T47D (cell line): Measurements from ENCODE around the gene RAPGEF3.
A peak's percentile ranks its signal among the peaks of the same experiment; 100 is the strongest.

ENCODE experiments used
- DNase-seq, 2 experiments: peaks; one replicate each; pipeline versions ENCODE4 v3.0.0 to v3.0.0-alpha.2; 2011 to 2012; ENCODE audit warnings: low read depth in 1 of 2, low spot score in 1 of 2
- JUND ChIP-seq: IDR thresholded peaks from 2 replicates; pipeline ENCODE4 v1.6.1; 2012; ENCODE audit warnings: low read depth
- in situ Hi-C: cut with HindIII; loops from 2 replicates; pipeline ENCODE4 v1.10.0; 2016; ENCODE audit warnings: low sequenced_read_pairs, low pct_unique_long_range_greater_than_20kb

The RAPGEF3 gene

DNA sequence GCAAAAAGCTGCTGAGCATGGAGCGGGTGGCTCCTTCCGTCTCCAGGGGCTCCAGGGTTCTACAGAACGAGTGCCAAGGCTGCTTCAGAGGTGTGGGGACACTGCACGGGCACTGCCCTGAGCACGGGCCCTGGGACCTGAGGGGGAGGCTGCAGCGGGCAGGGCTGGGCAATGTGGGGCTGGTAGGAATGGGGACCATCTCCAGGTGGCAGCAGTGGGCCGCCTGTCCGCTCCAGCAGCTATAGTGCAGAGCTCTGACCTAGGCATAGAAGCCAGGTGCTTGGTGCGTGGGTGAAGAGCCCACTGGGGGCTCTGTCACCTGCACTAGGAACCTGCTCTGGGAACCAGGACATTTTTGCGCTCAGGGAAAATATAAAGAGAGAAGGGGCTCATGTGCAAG lies 38.8 kb upstream of the RAPGEF3 start:
- DNase-seq = peak; percentile 78 to 88
- no peak for TF ChIP-seq JUND
- in situ Hi-C loops = no loop called here

DNA sequence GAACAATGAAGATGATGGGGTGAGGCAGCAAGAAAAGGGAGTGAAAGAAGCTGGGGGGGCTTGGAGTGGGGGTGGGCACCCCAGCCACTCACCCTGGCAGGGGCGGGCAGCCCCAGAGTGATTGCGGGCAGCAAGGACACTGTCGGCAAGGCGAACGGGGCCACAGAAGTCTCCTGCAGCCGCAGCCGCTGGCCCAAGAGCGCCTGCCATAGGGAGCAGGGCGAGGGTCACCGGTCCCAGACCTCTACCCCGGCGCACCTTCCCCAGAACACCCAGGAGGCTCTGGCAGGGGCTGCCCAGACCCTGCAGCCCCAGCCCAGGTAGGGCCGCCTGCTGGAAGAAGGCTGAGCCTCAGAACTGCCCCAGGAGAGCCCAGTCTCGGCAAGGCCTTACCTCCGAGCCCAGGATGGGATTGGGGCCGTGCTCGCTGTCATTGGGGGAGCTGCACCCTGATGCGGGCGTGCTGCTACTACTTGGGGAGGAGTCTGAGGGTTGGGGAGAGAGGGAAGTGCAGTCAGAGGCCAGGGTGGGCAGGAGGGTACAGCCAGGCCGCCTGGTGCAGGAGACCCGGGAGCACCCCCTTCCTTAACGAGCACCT lies 37.2 kb upstream of the RAPGEF3 start:
- no peak for DNase-seq
- no peak for TF ChIP-seq JUND
- in situ Hi-C loops = no loop called here

DNA sequence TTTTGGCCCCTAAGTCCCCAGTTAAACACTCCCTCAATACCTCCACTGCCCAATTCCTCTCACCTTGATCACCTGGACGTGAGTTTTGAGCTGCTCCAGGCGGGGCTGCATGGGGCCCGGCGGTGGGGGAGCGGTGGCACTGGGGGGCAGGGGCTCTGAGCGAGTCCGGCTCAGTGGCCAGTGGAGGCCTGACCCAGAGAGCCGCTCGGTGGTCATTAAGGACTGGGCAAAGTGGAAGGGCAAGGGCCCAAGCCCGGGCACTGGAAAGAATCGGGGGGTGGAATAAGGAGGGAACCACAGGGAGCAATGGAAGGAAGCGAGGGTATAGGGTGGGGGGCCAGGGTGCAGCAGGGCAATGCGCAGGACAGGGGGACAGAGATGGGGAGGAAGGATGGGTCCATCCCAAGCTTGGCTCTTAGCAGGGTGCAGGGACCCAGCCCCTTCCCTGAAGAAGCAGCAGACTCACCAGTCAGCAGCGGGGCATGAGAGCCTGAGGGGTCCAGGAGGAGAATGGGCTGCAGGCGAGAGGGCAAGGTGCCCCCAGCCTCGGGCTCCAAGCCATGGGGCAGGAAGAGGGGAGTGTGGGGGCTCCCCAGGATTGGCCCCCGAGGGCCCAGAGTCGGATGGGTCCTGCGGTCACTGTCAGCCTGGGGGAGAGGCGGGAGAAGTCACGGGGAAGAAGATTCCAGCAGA lies 36.6 kb upstream of the RAPGEF3 start:
- TF ChIP-seq JUND = no peak
- no peak for DNase-seq
- in situ Hi-C loops = no loop called here

DNA sequence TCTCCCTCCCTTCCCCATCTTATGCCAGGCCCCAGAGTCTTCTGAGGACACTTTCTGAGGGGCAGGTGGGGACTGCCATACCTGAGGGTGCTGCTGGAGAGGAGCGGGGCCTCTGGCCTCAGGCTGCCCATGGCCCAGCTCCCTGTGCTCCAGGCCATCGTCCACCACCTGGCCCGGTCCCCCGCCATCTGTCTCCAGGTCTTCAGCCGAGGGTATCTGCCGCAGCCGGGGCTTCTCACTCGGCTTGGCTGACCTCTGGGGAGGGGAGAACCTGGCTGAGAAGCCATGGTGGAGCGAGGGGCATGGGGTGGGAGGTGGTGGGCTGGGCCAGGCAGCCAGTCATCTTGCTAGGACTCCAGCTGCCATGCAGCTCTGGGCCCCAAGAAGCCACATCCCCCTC lies 36.0 kb upstream of the RAPGEF3 start:
- in situ Hi-C loops = no loop called here
- DNase-seq = no peak
- TF ChIP-seq JUND = no peak

DNA sequence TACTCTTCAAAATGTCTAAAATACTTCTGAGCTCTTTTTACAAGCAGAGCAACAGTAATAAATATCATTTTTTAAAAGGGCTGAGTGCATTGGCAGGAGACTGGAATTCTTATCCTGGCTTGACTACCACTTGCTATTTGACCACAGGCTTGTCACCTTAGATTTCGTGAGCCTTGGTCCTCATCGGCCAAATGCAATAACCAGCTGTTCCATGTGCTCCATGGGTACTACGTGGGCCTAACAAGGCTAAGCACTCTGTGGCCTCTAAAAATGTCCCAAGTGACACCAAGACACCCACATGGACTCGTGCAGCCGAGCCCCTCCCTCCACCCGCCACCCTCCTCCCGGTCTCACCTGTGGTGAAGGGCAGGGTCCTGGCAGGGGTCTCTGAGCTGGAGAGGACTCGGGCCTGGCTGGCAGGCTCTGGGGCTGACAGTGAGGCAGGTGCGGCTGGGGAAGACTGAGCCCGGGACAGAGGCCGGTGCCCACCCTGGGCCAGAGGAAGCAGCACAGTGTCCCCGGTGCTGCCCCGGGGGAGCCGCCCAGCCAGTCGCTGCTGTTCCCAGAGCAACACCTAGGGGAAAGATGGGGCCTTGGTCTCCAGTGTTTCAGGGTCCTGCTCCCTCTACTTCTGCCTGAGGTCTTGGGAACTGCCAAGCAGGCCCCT lies 34.5 kb upstream of the RAPGEF3 start:
- TF ChIP-seq JUND = no peak
- in situ Hi-C loops = no loop called here
- DNase-seq = no peak

DNA sequence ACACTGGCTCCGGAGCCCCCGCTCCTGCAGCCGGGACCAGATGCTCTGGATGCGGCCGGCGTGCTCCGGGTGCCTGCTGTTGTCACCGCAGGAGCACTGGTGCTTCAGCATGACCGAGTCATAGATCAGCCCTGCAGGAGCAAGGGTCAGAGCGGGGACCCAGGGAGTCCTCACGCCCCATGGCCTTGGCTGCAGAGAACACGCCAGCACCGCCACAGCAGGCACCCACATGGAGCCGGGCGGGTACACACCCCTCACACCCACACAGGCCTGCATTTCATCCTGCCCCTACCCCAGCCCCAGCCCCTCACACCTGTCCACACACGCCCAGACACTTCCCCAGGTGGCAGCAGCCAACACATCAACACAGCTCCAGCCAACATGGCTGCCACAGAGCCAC lies 33.2 kb upstream of the RAPGEF3 start:
- TF ChIP-seq JUND = no peak
- in situ Hi-C loops = no loop called here
- DNase-seq = no peak

DNA sequence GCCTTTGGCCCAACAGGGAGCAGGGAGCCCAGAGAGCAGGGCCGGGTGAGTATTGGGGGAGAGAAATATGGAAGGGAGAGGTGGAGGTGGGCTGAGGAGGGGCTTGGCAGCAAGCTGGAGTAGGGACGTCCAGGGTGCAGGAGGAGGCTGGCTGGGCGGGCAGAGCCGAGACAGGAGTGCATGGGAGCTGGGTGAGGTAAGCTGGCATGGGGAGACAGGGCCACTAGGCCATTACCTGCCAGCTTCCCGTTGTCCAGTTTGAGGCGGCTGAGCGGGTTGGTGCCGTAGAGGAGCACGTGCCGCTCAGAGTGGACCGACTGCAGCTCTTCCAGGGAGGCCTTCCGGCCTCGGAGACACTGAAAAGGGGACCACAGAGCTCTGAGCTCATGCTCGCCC lies 32.7 kb upstream of the RAPGEF3 start:
- in situ Hi-C loops = no loop called here
- no peak for TF ChIP-seq JUND
- no peak for DNase-seq

DNA sequence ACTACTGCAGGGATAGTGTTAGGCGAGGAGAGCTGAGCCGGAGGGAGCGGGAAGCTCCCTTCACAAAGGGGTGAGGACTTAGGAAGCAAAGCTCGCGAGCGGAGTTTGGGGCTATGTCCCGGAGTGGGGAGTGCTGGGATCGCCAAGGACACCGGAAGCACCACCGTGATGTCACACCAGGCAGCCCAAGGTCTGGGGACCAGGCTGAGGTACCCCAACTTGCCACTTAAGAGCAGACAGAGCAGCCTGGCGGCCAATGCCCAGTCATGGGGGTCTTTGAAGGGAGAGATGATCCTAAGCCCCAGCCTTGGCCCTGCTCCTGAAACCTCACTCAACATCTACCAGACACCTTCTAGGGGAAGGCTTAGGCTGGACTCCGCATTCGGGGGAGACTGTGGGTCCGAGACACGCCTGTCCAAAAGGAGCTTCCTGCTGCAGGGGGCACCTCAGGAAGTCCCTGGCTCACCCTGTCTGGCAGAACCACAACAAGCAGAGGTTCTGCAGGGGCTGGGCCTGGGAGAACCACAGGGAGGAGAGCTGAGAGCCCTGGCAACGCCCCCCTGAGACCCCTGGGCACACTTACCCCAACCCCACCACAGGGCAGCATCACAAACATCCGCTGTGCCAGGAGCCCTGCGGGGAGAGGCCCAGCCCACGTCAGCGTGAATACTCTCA lies 32.1 kb upstream of the RAPGEF3 start:
- TF ChIP-seq JUND = no peak
- DNase-seq = no peak
- in situ Hi-C loops = no loop called here

DNA sequence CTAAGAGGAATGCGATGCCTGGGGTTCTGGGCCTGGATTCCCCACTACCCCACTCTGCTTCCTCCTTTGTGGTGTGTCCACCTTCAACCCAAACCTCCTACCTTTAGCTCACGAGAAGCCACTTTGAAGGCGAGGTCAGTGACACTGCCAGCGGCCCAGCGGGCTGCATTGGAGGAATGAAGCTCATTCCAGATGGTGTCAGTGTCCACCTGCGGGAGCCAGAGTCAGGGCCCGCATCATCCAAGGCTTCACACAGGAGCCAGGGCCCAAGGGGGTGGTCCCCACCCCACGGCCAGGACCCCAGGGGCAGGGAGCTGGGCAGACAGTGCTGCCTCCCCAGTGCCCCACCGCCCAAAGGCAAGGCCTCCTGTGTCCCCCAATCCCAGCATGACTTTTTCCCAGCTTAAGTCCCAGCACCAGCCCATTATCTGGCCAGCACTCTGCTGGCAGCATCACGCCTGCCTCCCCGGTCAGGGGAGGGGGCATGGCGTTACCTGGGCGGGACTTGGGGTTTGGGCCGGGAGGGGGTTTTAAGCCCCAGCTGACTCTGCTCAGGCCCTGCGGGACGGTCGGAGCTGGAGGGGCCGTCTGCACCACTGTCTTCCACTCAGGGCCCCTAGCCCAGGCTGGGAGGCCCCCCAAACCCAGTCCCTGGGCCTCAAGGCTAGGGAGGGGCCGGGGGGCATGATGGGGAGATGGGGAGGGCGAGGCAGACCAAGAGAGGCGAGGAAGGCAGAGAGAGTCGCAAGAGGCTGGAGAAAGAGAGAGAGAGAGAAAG lies 31.2 kb upstream of the RAPGEF3 start:
- in situ Hi-C loops = no loop called here
- no peak for TF ChIP-seq JUND
- no peak for DNase-seq

DNA sequence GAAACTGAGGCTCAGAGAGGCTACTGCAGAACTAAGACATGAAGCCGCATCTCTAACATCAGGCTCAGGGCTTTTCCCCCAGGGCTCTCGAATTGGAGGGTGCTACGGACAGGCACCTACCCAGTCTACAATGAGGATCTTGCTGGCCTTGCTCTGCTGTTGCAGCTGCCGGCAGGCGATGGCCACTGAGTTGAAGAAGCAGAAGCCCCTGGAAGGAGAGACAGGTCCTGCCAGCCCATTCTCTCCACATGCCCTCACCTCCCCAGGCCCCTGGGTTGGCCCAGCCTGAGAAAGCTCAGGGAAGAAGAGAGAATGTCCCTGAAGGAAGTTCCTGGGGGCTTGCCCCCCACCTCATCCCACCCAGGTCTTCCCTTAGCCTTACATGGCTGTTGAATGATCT lies 30.5 kb upstream of the RAPGEF3 start:
- TF ChIP-seq JUND = no peak
- no peak for DNase-seq
- in situ Hi-C loops = no loop called here

DNA sequence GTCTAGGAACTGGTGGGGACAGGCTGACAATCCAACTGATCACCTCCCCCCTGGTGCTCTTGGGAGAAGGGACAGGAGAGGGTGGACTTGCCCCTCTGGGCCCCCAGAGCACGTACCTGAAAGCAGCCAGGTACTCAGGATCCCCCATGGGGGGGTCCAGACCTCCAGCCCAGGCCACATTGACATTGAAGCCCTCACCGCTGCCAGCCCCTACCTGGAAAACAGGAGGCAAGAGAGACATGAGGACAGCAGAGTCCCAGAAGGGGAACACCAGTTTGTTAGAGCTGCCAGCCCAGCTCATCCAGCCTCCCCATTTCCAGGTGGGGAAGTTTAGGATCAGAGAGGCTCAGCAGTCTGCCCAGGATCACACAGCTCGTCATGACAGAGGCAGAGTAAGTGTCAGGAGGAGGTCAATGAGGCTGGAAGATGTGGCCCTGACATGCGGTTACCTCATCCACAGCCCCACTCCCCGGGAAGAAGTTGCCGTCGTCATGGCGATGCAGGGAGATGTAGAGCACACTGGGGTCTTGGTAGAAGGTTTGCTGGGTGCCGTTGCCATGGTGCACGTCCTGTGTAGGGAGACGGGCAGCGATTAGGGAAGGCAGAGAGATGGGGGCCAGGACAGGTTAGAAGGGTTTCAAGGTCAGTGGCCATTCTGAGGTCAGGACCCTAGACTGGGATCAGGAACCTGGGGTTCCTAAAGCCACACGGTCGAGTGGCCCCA lies 29.1 kb upstream of the RAPGEF3 start:
- TF ChIP-seq JUND = no peak
- no peak for DNase-seq
- in situ Hi-C loops = no loop called here
